UCSD-AML1 (cell line): ENCODE measurements around the gene SLC26A5.
A peak's percentile ranks its signal among the peaks of the same experiment; 100 is the strongest.

Experiments used
- DNase-seq: peaks from one replicate; lab custom pipeline; 2025; ENCODE audit not compliant: unreplicated experiment; lab: John Stamatoyannopoulos, UW

SLC26A5 gene

DNA sequence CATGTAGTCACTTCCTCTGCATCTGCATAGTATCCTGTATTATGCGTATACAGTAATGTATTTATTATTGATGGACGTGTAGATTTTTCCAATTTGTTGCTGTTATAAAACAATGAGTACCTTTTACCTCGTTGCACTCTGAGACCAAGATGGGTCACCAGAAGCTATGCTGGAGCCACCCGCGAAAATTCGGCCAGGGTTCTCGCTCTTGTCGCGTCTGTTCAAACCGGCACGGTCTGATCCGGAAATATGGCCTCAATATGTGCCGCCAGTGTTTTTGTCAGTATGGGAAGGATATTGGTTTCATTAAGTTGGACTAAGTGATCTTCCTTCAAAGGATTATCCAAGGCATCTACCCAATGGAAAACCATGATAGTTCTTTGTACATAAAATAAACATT is 97.6 kb downstream of the SLC26A5 start:
- DNase-seq = peak; percentile 9

DNA sequence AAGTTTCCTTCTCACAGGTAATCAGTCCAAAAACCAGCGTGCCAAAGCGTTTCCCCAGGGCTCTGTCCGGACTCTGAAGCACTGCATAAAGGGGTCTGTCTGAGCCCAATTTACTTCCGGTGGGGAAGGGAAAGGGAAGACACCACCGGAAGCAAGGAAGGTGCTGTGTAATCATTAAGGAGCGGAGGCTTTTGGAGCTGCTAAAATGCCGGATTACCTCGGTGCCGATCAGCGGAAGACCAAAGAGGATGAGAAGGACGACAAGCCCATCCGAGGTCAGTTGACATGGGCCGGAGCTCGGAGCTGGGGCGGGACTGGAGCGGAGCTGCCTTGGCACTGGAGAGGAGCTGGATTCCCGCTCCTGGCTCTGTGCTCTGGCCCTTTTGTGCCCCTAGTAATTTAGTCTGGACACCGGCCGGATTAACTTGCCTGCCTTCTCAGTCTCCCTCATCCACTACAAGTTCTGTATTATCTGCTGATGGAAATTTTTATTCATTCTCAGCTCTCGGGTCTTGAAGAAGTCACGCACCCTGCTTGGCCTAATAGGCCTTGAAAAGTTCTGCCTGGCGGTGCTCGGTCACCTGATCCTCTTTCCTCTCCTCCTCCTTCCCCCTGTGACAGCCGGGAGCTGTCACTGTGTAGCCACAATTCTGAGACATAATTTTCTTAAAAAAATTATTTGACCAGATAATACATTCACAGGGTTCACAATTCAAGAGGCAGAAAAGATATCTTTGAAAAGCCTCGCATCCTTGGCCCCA is 98.3 kb downstream of the SLC26A5 start, which contains the start of gene PSMC2:
Gene PSMC2 (plus strand): TSS at position 137 of the 761 bp plus-strand sequence. CDS start 69 bp downstream, at position 206.
- peak; percentile 63 for DNase-seq

DNA sequence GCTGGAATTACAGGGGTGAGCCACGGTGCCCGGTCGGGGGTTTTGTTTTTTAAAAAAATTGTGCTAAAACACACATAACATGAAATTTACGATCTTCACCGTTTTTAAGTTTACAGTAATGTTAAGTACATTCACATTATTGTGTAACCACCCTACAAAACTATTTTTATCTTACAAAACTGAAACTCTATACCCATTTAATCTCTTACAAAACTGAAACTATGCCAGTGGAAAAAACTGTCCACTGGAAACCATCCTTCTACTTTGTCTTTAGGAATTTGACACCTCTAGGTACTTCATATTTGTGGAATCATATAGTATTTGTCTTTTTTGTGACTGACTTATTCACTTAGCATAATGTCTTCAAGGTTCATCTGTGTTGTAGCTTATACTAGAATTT is 99.6 kb downstream of the SLC26A5 start:
- no peak for DNase-seq

DNA sequence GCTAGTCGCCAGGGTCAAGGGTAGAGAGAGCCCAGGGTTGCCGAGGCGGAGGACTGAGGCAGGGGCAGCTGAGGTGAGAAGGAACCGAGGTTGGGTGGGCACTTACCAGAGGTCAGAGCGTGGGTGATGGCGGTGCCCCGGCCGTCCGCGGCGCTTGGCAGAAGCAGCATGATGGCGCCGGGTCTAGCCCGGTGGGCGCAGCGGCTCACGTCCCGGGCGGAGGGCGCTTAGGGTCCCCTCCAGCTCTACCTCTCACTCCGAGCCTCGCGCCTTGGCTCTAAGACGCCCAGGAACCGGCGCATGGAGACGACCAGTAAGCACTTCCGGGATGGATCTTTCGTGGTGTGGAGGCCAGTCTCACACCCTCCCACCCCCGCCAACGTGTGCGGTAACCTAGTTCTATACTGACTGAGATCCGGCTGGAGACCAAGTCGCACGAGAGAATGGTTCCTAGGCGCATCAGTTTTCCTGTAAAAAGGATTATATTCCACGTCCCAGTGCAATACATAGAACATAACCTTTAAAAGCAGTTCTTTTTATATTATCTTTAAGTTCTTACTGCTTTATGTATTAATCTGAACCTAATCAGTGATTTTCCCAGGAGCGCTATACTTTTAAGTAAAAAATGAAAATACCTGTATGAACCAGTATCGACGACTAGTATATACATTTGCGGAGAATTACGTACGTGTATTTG is 101.4 kb downstream of the SLC26A5 start, which contains the start of gene DNAJC2:
Gene DNAJC2 (minus strand): TSS at position 315 of the 697 bp plus-strand sequence. CDS start 145 bp downstream, at position 170.
- DNase-seq = peak; percentile 74

- DNase-seq = peak; percentile 38
These were observed 102.1 kb downstream of the SLC26A5 start for GRCh38 chr7:103343758-103344452.

DNA sequence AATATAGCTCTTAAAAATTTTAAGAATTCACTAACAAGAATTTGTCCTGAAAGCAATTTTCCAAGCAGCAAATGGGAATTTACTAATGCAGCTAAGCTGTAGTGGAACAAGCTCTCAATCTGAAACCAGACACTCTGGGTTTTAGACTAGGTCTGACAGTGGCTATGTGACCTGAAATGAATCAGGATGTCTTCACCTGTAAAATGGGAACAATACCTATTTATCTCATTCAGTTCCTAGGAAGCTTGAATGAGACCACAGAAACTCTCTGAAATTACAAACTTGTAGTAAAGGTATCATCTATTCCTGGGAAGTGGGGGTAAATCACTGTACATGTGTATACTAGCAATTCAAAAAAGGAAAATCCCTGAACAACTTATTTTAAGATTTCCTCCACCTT is 102.7 kb downstream of the SLC26A5 start:
- DNase-seq = no peak

GRCh38 chr7:103341466-103341865 is 104.5 kb downstream of the SLC26A5 start:
- no peak for DNase-seq

DNA sequence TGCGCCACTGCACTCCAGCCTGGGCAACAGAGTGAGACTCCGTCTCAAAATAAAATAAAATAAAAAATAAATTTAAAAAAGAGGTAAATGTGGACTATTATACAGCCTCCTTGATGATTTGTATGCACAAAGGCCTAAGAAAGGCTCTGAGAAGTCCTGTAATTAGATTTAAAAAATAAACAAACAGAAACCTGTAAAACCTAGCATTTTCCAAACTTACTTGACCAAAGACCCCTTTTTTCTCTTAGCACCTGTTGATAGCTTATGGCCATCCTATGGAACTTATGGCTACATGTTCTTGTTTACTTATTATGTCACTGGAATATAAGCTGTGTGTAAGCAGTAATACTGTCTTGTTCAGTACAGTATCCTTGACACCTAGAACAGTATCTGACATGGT is 107.1 kb downstream of the SLC26A5 start:
- DNase-seq = no peak

DNA sequence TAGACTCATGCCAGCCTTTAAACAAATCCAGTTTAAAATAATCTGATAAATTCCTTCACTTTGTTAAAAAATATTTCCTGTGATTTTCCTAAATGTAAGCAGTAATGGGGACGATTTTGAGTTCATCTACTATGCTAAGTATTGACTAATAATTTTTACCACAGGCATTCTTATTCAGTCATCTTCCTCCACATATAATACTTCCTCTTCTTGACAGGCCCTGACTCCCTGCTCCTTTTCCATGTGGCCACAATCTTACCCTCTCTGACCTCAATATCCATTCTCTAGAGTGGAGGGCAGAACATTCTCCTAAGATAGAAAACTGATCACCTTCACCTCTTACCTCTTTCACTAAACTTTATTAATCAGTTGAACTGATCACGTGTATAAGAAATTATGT is 109.2 kb downstream of the SLC26A5 start:
- no peak for DNase-seq

DNA sequence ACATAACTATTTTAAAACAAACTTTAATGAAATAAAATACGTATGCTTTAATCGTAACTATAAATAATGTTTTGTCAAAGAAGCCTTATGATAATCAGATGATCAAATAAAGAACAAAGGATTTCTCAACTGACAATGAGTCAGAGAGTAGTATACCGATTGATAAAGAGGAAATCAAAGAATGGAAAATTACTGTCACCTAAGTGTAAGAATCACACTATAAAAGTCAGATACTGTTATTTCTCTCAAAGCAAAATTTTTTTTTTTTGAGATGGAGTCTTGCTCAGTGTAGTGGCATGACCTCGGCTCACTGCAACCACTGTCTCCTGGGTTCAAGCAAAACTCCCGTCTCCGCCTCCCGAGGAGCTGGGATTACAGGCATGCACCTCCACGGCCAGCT is 120.3 kb downstream of the SLC26A5 start:
- DNase-seq = no peak
